B cell (primary cell): ENCODE data around the gene GLMN.

Source experiments
- EZH2 ChIP-seq: IDR thresholded peaks from 2 replicates; pipeline ENCODE4 v1.6.1; 2012; ENCODE audit warnings: borderline replicate concordance, low read depth, mild to moderate bottlenecking, moderate library complexity, low read length; ENCODE audit not compliant: insufficient read depth, poor library complexity, severe bottlenecking
- TF ChIP-seq, protein P1 (sequence below): fragments of 200-600 bp; IDR thresholded peaks from one replicate; pipeline ENCODE4 v1.8.0; 2022; ENCODE audit warnings: antibody characterized with exemption, mild to moderate bottlenecking

DNA sequence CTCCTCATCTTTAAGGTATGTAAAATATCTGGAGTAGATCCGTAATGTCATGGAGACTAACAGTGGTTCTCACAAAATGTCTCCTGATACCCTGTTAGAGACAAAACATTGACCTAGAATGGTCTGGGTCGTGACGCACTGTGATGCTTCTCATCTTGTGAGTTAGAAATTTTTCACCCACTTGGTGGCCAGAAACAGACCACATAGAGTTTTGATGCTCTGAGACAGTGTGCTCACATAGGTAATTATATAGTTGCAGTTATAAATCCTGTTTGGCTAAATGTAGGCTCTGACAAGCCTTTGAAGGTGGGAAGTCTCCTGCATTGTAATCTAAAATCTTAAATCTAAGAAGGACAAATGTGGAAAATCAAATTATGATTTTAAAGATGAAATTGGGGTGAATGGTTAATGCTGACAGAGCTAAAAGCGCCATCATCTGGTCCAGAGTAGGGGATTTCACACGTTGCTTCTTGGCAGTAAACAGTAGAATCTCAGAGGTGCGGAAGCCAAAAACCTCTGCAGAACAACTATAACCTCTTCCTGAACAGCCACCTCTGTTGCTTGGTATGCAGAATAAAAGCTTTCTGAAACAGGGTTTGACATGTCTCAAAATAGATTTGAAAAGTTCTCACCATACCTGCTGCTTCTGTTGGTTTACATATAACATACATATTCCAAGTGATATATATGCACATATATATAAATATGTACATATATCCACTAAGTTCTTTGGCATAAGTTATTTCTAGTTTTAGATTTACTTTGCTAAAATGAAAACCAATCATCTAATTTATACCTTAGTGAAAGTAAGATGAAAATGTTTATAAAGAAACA, 17.2 kb upstream of the GLMN start:
- TF ChIP-seq, protein P1, sequence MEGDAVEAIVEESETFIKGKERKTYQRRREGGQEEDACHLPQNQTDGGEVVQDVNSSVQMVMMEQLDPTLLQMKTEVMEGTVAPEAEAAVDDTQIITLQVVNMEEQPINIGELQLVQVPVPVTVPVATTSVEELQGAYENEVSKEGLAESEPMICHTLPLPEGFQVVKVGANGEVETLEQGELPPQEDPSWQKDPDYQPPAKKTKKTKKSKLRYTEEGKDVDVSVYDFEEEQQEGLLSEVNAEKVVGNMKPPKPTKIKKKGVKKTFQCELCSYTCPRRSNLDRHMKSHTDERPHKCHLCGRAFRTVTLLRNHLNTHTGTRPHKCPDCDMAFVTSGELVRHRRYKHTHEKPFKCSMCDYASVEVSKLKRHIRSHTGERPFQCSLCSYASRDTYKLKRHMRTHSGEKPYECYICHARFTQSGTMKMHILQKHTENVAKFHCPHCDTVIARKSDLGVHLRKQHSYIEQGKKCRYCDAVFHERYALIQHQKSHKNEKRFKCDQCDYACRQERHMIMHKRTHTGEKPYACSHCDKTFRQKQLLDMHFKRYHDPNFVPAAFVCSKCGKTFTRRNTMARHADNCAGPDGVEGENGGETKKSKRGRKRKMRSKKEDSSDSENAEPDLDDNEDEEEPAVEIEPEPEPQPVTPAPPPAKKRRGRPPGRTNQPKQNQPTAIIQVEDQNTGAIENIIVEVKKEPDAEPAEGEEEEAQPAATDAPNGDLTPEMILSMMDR = no peak
- no peak for TF ChIP-seq EZH2
